GM12878 (cell line): ENCODE results near the gene NFKBIZ. TPM values are rescaled to one million over a fixed set of nuclear protein-coding genes. Genes with fewer than 3 reads are reported as not detected.

ENCODE experiments used
- BCL3 ChIP-seq: IDR thresholded peaks from 2 replicates; pipeline ENCODE4 v1.6.1; 2011; ENCODE audit warnings: borderline replicate concordance, low read depth, mild to moderate bottlenecking, moderate library complexity, low read length; ENCODE audit not compliant: insufficient read depth, poor library complexity, severe bottlenecking
- CEBPZ ChIP-seq: fragments of 150-350 bp; IDR thresholded peaks from 2 replicates; pipeline ENCODE4 v1.6.1; 2016; ENCODE audit warnings: low read depth, low read length
- CHD2 ChIP-seq: IDR thresholded peaks from 2 replicates; pipeline ENCODE4 v1.6.1; 2011; ENCODE audit warnings: low read depth, low read length, improper control_type of control experiment, borderline replicate concordance
- FOS ChIP-seq: IDR thresholded peaks from 3 replicates; pipeline ENCODE4 v1.6.1; 2011; ENCODE audit warnings: borderline replicate concordance; ENCODE audit not compliant: insufficient read length; ENCODE audit errors: extremely low read depth
- KLF5 ChIP-seq: fragments of 450-650 bp; IDR thresholded peaks from 2 replicates; pipeline ENCODE4 v1.6.1; 2014; ENCODE audit warnings: mild to moderate bottlenecking; ENCODE audit not compliant: partially characterized antibody
- LARP7 ChIP-seq: fragments of 450-650 bp; IDR thresholded peaks from 2 replicates; pipeline ENCODE4 v1.6.1; 2017; ENCODE audit warnings: mild to moderate bottlenecking
- MAX ChIP-seq: IDR thresholded peaks from 2 replicates; pipeline ENCODE4 v1.6.1; 2012; ENCODE audit warnings: low read depth, low read length, improper control_type of control experiment
- RBBP5 ChIP-seq: fragments of 200-600 bp; sonication (generic); conservative IDR thresholded peaks from 2 replicates; pipeline ENCODE4 v1.6.1; 2016
- REST ChIP-seq: IDR thresholded peaks from 2 replicates; pipeline ENCODE4 v1.6.1; 2012; ENCODE audit warnings: mild to moderate bottlenecking, low read depth, low read length
- polyA plus RNA-seq, 11 experiments: library from polyadenylated mRNA; depleted of rRNA in 4 of 11; unstranded in 6 of 11; stranded (reverse) in 5 of 11; fragments of >200 nt; fragmentation: Nextera tagmentation in 4 of 11; fragmentation: Illumina TruSeq in 1 of 11; extraction: Ambion mirVana in 4 of 11; extraction: Trizol in 1 of 11; gene quantifications; 1 replicate in 1 of 11; 2 replicates in 10 of 11; pipeline versions ENCODE4 v1.2.1 to v1.2.3, GENCODE V29; 2011 to 2016; ENCODE audit warnings: inconsistent platforms in 2 of 11, missing spikeins in 2 of 11, low read depth in 1 of 11
- total RNA-seq, 4 experiments: library from RNA; depleted of rRNA in 3 of 4; stranded (reverse); fragments of >200 nt in 3 of 4; fragmentation: Illumina TruSeq in 1 of 4; extraction: Trizol in 1 of 4; gene quantifications; 2 replicates each; pipeline versions ENCODE4 v1.2.1 to v1.2.3, GENCODE V29; 2013 to 2021
- TF ChIP-seq, protein P1 (sequence below): fragments of 450-650 bp; IDR thresholded peaks from 2 replicates; pipeline ENCODE4 v1.6.1; 2014; ENCODE audit warnings: mild to moderate bottlenecking
- TF ChIP-seq, protein P2 (sequence below): fragments of 450-650 bp; IDR thresholded peaks from 2 replicates; pipeline ENCODE4 v1.6.1; 2017; ENCODE audit warnings: low read depth, mild to moderate bottlenecking, moderate library complexity
- TF ChIP-seq, protein P3 (sequence below): fragments of 450-650 bp; IDR thresholded peaks from 2 replicates; pipeline ENCODE4 v1.6.1; 2017; ENCODE audit warnings: borderline replicate concordance

The NFKBIZ gene
- total and polyA plus RNA-seq, 10 of the 15 experiments (the other 5 are each of a cell fraction or from before 2014, with no cell fraction given) = 6.3 to 53.8 (median 17.3) TPM

- TF ChIP-seq CEBPZ (no peak), RBBP5 (no peak), KLF5 (no peak), BCL3 (peak; percentile 18), LARP7 (no peak), CHD2 (peak; percentile 62; the same call in 1 of the 2 replicates), FOS (no peak), MAX (peak; percentile 32; the same call in 1 of the 2 replicates), REST (no peak)
- TF ChIP-seq, protein P1, sequence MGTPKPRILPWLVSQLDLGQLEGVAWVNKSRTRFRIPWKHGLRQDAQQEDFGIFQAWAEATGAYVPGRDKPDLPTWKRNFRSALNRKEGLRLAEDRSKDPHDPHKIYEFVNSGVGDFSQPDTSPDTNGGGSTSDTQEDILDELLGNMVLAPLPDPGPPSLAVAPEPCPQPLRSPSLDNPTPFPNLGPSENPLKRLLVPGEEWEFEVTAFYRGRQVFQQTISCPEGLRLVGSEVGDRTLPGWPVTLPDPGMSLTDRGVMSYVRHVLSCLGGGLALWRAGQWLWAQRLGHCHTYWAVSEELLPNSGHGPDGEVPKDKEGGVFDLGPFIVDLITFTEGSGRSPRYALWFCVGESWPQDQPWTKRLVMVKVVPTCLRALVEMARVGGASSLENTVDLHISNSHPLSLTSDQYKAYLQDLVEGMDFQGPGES = no peak
- TF ChIP-seq, protein P2, sequence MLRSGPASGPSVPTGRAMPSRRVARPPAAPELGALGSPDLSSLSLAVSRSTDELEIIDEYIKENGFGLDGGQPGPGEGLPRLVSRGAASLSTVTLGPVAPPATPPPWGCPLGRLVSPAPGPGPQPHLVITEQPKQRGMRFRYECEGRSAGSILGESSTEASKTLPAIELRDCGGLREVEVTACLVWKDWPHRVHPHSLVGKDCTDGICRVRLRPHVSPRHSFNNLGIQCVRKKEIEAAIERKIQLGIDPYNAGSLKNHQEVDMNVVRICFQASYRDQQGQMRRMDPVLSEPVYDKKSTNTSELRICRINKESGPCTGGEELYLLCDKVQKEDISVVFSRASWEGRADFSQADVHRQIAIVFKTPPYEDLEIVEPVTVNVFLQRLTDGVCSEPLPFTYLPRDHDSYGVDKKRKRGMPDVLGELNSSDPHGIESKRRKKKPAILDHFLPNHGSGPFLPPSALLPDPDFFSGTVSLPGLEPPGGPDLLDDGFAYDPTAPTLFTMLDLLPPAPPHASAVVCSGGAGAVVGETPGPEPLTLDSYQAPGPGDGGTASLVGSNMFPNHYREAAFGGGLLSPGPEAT = peak; percentile 88
- TF ChIP-seq, protein P3, sequence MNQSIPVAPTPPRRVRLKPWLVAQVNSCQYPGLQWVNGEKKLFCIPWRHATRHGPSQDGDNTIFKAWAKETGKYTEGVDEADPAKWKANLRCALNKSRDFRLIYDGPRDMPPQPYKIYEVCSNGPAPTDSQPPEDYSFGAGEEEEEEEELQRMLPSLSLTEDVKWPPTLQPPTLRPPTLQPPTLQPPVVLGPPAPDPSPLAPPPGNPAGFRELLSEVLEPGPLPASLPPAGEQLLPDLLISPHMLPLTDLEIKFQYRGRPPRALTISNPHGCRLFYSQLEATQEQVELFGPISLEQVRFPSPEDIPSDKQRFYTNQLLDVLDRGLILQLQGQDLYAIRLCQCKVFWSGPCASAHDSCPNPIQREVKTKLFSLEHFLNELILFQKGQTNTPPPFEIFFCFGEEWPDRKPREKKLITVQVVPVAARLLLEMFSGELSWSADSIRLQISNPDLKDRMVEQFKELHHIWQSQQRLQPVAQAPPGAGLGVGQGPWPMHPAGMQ = no peak
Measured at GRCh38 chr3:101850246-101851051, 1.1 kb downstream of the NFKBIZ start (continued).
